AG09319 (cell line): ENCODE results near the gene B3GALNT2.

Experiments used
- DNase-seq: peaks from one replicate; pipeline ENCODE4 v3.0.0-alpha.2; 2010; ENCODE audit warnings: low read depth; ENCODE audit errors: extremely low read depth
- TF ChIP-seq, protein P1 (sequence below): IDR thresholded peaks from 2 replicates; pipeline ENCODE4 v1.5.1; 2011; ENCODE audit warnings: low read depth, mild to moderate bottlenecking, inconsistent platforms, low read length, moderate library complexity

B3GALNT2 gene

DNA sequence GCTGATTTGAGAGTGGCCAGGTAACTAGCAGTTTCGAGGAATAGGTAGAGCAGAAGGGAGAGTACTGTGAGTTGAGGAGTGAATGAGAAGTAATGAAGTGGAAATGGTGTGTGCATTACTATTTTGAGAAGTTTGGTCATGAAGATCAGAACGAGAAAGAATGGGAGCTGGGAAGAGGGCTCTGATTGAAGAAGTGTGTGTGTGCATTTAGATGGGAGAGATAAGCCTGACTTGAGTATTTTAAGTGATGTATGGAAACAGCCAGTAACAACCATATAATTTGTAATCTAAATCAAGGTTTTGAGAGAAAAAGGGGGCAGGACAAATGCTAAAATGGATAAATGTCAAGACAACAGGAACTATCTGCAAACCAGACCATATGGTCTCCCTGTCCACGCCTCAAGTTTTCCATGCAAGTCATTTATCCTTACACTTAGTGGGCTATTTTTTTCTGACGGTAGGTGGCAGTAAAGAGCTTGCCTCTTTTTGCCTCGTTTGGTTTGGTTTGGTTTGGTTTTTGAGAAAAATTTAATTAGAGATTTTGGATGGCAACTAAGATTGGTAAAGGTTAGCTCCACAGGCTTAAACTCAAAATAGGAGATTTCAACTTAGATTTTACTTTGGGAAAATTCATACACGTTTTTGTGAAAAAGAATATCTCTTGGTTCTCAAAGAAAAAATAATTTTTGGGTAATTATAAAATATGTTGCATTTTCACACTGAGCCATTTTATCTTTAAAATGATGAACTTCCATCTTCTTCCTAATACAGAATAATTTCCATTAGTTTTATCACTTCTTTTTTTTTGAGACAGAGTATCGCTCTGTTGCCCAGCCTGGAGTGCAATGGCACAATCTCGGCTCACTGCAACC lies 9.5 kb upstream of the B3GALNT2 start:
- TF ChIP-seq, protein P1, sequence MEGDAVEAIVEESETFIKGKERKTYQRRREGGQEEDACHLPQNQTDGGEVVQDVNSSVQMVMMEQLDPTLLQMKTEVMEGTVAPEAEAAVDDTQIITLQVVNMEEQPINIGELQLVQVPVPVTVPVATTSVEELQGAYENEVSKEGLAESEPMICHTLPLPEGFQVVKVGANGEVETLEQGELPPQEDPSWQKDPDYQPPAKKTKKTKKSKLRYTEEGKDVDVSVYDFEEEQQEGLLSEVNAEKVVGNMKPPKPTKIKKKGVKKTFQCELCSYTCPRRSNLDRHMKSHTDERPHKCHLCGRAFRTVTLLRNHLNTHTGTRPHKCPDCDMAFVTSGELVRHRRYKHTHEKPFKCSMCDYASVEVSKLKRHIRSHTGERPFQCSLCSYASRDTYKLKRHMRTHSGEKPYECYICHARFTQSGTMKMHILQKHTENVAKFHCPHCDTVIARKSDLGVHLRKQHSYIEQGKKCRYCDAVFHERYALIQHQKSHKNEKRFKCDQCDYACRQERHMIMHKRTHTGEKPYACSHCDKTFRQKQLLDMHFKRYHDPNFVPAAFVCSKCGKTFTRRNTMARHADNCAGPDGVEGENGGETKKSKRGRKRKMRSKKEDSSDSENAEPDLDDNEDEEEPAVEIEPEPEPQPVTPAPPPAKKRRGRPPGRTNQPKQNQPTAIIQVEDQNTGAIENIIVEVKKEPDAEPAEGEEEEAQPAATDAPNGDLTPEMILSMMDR = peak; percentile 94
- peak; percentile 39 for DNase-seq

DNA sequence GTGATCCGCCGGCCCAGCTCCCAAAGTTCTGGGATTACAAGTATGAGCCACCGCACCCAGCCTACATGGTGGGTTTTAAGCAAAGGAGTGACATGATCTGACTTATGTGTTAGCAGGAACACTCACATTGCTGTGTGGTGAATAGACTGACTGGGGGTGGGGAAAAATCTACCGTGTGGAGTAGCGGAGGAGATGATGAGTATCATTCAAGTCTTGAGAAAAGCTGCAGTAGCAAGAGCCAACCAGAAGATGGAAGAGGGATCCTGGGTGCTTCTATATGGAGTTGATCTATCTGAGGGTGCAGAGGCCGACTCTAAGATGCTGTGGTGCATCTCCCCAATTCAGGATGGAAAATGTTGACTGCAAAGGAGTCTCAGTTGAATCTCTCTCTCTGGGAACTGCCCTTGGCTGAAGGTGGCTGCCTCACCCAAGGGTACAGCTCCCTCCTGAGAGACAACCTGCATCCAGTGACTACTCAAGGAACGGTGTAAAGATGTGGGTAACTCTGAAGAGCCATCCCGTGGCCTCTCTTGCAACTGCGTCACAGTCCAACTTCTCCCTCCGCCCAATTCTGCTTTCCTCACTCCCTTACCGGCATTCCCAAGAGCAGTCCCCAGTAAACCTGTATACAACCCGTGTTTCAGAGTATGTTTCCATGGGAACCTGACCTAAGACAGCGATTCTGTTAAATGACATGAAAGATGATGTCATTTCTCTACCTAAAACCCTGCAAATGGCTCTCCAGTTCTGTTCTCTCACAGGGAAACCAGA lies 7.4 kb upstream of the B3GALNT2 start:
- no peak for DNase-seq
- TF ChIP-seq, protein P1 = no peak

DNA sequence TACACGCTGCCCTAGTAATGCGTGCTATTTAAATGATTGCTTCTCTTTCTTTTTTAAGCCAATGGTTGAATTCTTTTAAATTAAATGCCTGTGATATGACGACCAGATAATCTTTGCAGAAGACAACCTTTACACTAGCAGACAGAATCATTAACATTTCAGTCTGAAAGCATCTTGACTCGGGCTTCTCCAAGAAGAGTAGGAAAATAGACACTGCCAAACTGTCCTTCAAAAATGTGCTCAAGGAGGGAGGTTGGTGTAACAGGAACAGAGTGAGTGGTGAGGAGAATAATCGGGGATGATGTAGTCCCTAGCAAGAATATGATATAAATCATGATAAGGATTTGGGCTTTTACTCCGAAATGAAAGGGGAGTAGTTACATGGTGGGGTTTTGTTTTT lies 6.6 kb upstream of the B3GALNT2 start:
- DNase-seq = no peak
- TF ChIP-seq, protein P1 = no peak

DNA sequence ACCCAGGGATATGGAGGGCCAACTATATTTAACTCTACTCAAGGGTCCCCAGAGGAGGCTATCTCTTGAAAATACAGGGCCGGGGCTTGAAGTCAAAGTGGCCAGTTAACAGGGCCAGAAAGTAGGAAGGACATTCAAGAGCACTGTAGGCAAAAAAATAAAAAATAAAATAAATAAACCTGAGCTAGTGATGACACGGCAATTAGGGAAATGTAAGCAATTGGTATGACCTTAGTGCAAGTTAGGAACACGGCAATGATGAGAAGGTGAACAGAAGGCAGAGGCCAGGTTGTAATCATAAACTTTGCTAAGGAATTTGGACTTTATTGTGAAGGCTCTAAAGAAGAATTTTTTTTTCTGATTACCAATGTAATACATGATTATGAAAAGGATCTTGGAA lies 3.4 kb upstream of the B3GALNT2 start:
- TF ChIP-seq, protein P1 = no peak
- no peak for DNase-seq

DNA sequence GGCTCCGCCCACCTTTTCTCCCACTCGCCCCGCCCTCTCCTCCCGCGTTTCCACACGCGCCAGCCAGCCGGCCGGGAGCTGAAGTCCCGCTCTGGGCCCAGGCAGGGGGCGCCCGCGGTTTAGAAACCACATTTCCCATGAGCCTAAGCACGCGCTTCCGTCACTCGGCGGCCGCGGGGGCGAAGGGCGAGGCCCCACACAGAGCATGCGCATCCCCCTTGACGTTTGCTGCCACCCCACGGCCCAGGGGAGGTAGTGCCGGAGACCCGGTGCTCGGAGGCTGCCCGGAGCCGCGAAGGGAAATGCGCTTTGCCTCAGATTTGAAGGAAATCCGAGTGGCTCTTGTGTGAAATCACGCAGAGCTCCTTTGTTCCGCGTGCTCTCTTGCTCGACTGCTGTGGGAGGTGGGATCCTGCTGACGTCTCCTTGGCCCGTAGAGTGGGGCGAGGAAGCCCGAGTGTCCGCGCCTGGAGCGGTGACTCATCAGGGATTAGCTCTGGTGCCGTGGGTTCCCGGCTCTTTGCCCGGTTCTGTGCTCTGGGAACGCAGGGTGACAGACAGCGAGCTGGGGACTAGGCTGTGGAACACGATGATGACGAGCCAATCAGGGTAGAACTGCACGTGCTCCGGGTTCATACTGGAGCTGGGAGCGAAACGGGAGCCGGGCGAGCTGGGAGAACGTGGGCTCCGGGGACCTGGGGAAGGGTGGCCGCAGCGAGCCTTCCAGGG lies 406 bp upstream of the B3GALNT2 start:
- DNase-seq = peak; percentile 98
- TF ChIP-seq, protein P1 = peak; percentile 79

DNA sequence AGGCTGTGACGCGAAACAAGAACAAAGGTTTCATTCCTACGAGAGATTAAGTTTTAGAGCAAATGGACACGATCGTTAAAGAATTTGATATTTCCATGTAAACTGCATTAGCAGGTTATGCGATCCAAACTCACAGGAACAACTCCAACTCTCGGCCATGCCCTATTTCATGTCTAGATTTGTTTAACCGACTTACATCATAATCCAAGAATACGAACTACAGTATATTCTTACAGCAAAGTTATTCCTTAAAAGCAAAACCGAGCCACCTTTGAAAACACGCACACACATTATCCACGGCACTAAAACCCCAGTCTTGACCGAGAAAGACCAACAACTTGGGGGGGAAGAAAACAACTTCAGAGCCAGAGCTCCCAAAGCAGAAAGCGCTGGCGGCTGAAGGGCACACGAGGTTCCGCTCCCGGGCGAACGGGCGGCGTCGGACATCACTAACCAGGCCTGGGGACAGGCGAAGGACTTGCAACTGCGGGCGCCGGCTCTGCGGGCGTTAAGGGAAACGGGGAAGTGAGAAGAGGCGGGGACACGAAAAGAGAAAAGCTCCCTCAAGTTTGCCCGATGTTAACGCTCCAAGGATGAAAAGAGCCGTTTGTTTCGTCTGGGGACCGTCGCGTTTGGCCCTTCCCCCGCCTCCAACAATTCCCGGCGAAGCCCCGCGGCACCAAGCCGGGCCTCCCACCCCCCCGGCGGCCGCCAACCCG lies 690 bp downstream of the B3GALNT2 start:
- TF ChIP-seq, protein P1 = no peak
- DNase-seq = no peak
